ENCODE results near the gene NTNG2.
"Not testable (repeated sequence)": the region's sequence is repeated elsewhere in the genome, so short reads cannot be mapped to it uniquely, and the experiment has no call there.

The NTNG2 gene

DNA sequence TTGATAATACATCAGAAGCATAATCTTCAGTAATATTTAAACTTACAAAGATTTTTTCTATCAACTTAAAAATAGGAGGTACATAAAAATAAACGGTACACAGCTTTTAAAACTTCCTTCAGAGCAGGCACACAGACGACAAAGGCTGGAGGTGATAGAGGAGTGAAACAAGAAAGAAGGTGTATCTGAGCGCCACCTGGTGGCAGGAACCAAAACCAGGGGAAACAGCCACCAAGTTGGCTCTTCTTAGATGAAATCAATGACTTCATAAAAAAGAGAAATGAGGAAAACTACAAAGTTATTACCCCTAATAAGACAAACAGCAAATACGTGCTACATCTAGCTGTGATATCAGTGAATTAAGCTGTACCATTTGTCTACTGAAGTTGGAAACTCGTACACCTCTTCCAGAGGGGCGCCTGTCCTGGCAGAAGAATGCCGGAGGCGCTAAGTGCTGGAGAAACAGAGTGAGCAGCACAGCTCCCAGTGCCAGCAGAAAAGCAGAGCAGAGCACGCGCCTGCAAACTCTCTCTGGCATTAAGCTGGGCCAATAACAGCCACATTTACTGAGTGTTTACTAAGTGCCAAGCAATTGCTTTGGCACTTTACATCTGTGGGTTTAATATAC, 107.0 kb downstream of the NTNG2 start:
- DNase-seq, result peak; percentile 52

DNA sequence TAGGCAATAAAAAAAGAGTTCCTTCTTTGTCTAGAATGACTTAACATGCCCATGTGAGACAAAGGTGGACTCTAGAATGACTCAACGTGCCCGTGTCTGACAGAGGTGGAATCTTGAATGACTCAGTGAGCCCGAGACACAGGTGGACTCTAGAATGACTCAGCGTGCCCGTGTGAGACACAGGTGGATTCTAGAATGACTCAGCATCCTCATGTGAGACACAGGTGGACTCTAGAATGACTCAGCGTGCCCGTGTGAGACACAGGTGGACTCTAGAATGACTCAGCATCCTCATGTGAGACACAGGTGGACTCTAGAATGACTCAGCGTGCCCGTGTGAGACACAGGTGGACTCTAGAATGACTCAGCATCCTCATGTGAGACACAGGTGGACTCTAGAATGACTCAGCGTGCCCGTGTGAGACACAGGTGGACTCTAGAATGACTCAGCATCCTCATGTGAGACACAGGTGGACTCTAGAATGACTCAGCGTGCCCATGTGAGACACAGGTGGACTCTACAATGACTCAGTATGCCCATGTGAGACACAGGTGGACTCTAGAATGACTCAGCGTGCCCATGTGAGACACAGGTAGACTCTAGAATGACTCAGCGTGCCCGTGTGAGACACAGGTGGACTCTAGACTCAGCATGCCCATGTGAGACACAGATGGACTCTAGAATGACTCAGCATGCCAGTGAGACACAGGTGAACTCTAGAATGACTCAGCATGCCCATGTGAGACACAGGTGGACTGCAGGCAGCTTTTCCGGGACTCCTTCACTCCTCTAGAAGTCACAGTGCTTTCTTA, 108.1 kb downstream of the NTNG2 start:
- not testable (repeated sequence) for DNase-seq

DNA sequence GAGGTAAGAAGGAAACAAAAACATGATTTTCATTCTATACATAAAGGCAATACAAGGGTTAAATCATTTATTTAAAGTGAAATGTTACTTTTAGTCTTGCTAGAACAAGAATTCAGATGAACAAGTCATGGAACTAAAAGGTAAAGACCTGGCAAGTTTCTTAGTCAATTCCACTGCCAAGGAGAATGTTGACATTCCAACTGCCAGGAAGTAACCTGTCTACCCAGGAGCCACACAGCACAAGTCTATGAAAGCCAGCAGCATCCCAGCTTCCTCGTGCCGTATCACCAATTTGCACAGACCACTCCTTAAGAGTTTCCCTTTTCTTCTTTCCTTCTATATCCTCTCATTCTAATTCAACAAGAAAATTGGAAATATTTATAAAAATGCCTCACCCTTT, 113.0 kb downstream of the NTNG2 start:
- no peak for DNase-seq

- no peak for DNase-seq
These were observed 121.3 kb downstream of the NTNG2 start for GRCh38 chr9:132283165-132283564.

- no peak for DNase-seq
These were observed 122.0 kb downstream of the NTNG2 start for GRCh38 chr9:132283863-132284262.

DNA sequence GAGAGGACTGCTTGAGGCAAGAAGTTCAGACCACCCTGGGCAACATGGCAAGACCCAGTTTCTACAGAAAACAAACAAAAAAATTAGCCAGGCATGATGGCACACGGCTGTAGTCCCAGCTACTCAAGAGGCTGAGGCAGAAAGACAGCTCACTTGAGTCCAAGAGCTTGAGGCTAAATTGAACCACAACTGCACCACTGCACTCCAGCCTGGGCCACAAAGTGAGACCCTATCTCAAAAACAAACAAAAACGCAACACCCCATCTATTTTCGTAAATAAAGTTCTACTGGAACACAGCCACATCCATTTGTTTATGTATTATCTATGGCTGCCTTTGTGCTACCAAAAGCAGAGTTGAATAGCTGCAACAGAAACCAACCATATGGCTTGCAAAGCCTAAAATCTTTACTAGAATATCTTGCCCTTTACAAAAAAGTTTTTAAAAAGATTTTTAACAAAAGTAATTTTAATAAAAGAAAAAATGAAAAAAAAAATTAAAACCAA, 125.5 kb downstream of the NTNG2 start:
- no peak for DNase-seq

- DNase-seq, result no peak
These were observed 126.5 kb downstream of the NTNG2 start for GRCh38 chr9:132288361-132288760.

DNA sequence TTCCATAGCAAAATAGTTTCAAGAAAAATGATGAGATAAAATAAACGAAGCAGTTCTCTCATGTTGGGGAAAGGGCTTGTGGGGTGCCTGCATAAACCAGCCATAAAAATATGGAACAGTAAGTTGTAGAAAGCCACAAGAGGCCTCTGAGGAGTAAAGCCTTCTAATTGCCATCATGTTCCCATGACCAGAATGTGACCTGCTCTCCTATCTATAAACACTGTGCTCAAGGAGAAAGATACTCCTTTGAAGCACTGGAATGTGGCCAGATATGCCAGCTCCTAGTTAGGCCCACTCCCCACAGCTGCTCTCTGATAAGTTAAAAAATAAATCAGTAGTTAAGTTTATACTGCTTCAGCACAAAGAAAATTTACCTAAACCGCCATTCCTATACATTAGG, 127.1 kb downstream of the NTNG2 start:
- DNase-seq, result no peak

- DNase-seq, result no peak
These were observed 131.4 kb downstream of the NTNG2 start for GRCh38 chr9:132293145-132293721.
